ENCODE results near the gene CDHR4. TPM values are rescaled to one million over a fixed set of nuclear protein-coding genes. Genes with fewer than 3 reads are reported as not detected.

The CDHR4 gene
- total and polyA plus RNA-seq, 9 of the 15 experiments (the other 6 are each of a cell fraction or from before 2014, with no cell fraction given), result 0.21 TPM; not detected in 8

GRCh38 chr3:49756036-49756435 is 43.6 kb downstream of the CDHR4 start:
- Histone ChIP-seq H2AFZ (ENCODE audit: low read depth, low read length) (no peak overlapping the region), H3K27ac (ENCODE audit: extremely low read depth, low read depth, low read length) (no peak overlapping the region), H3K9me3 (replicated peaks; ENCODE audit: control insufficient read depth, insufficient read depth, low read depth, low read length) (no peaks in the 10 kb centered on the region), H3K36me3 (ENCODE audit: control insufficient read depth, insufficient read depth, low read length) (0 out of 3 replicates have a peak, but pooled peaks cover 7% of the 10 kb centered on the region), H3K4me1 (replicated peaks in 1 of 2; ENCODE audit: control insufficient read depth in 2 of 2, insufficient read depth in 2 of 2, low read length in 2 of 2) (no peaks in the 10 kb centered on the region; a peak in 1 of 5 replicates), H3K27me3 (ENCODE audit: control insufficient read depth in 2 of 2, insufficient read depth in 2 of 2, low read length in 2 of 2) (no peaks in the 10 kb centered on the region), H3K79me2 (ENCODE audit: control insufficient read depth, insufficient read depth, low read length) (peaks cover 73% of the 10 kb centered on the region), H3K9ac (ENCODE audit: insufficient read depth in 1 of 2, low read depth in 2 of 2, low read length in 2 of 2) (no peak overlapping the region), H4K20me1 (replicated peaks; ENCODE audit: control insufficient read depth, insufficient read depth, low read length) (peaks cover 13% of the 10 kb centered on the region; the same call in 1 of the 2 replicates), H3K9me1 (ENCODE audit: control insufficient read depth, insufficient read depth, low read length) (no peaks in the 10 kb centered on the region), H3K4me3 (no peak overlapping the region), H3K4me2 (ENCODE audit: insufficient read depth, low read length) (no peak overlapping the region)
- in situ Hi-C loops (cut with MboI), result no loop called here
- intact Hi-C loops (cut with micrococcal nuclease), result no loop called here
- BruUV-seq (replicated peaks), result no TSS peak
- 30% methylated on average over 1 of the region's 1 CpG for WGBS (ENCODE audit: insufficient coverage, low coverage, missing lambda C conversion rate)
- DNase-seq (ENCODE audit: extremely low read depth in 1 of 4, low spot score in 3 of 4) (no peak), ATAC-seq (no peak), FAIRE-seq (no peak)
- ChIA-PET CTCF (ENCODE audit: low intra/inter-chr PET ratio) (no interaction called here), POLR2A (interaction anchor here (0.8 to 1.1 kb wide), 2 partner anchors 11 to 168 kb away, joined by 3 read pairs; no protein-coding TSS in a partner anchor)
- TF ChIP-seq PREB (CRISPR knock-in tag; IDR thresholded peaks at IDR 0.05), result no peak
- TF ChIP-seq E2F6 (IDR thresholded peaks at IDR 0.05; ENCODE audit: borderline replicate concordance in 1 of 2, extremely low read depth in 1 of 2, insufficient read depth in 1 of 2, insufficient read length in 1 of 2, low read depth in 1 of 2, low read length in 1 of 2, poor library complexity in 1 of 2, severe bottlenecking in 1 of 2), result no peak
- TF ChIP-seq STAT6 (CRISPR knock-in tag; IDR thresholded peaks at IDR 0.05), result no peak
- no peak for TF ChIP-seq MEF2A (IDR thresholded peaks at IDR 0.05; ENCODE audit: control insufficient read depth, low read depth, low read length)
- TF ChIP-seq ZNF407 (IDR thresholded peaks at IDR 0.05; ENCODE audit: low read depth), result no peak
- no peak for TF ChIP-seq PHB2 (IDR thresholded peaks at IDR 0.05; ENCODE audit: low read depth)
- no peak for TF ChIP-seq ZNF212 (CRISPR knock-in tag; IDR thresholded peaks at IDR 0.05)
- TF ChIP-seq ETS2 (tag; IDR thresholded peaks at IDR 0.05; ENCODE audit: borderline replicate concordance, poor library complexity, severe bottlenecking), result no peak
